Loucy (cell line): ENCODE measurements around the gene APOBEC3G.

ENCODE experiments used
- H2AFZ ChIP-seq: fragments of 200-600 bp; sonication (generic); 2 replicates; pipeline ENCODE4 v1.6.0; 2016; ENCODE audit warnings: antibody characterized with exemption, mild to moderate bottlenecking, low read length, moderate library complexity
- H3F3A ChIP-seq: fragments of 200-600 bp; 2 replicates; pipeline ENCODE4 v1.6.0; 2016; ENCODE audit warnings: antibody characterized with exemption, low read depth, mild to moderate bottlenecking
- H3K27me3 ChIP-seq: fragments of 200-600 bp; sonication (generic); 2 replicates; pipeline ENCODE4 v1.6.1; 2014; ENCODE audit warnings: low read length, mild to moderate bottlenecking; ENCODE audit not compliant: insufficient read depth, poor library complexity, severe bottlenecking
- H3K36me3 ChIP-seq: fragments of 200-600 bp; sonication (generic); 2 replicates; pipeline ENCODE4 v1.6.1; 2016; ENCODE audit warnings: low read length; ENCODE audit not compliant: insufficient read depth
- H3K4me1 ChIP-seq: fragments of 200-600 bp; sonication (generic); 2 replicates; pipeline ENCODE4 v1.5.1; 2014; ENCODE audit warnings: low read length, mild to moderate bottlenecking; ENCODE audit not compliant: insufficient read depth, poor library complexity, severe bottlenecking
- H3K4me2 ChIP-seq: fragments of 200-600 bp; sonication (generic); 2 replicates; pipeline ENCODE4 v1.6.0; 2014; ENCODE audit warnings: antibody characterized with exemption, low read length, low read depth, mild to moderate bottlenecking; ENCODE audit not compliant: poor library complexity, severe bottlenecking
- H3K4me3 ChIP-seq: fragments of 200-600 bp; sonication (generic); 2 replicates; pipeline ENCODE4 v1.5.1; 2014; ENCODE audit warnings: low read length, mild to moderate bottlenecking, mixed read lengths; ENCODE audit not compliant: poor library complexity, severe bottlenecking
- H3K79me2 ChIP-seq: fragments of 200-600 bp; sonication (generic); 2 replicates; pipeline ENCODE4 v1.6.1; 2014; ENCODE audit warnings: low read length; ENCODE audit not compliant: insufficient read depth
- H3K9ac ChIP-seq: fragments of 200-600 bp; sonication (generic); 2 replicates; pipeline ENCODE4 v1.6.0; 2014; ENCODE audit warnings: mild to moderate bottlenecking, low read depth, low read length, moderate library complexity; ENCODE audit not compliant: poor library complexity, severe bottlenecking
- H3K9me2 ChIP-seq: fragments of 200-600 bp; sonication (generic); replicated peaks from 2 replicates; pipeline ENCODE4 v1.6.1; 2016; ENCODE audit warnings: low read depth, low read length, mixed read lengths
- H3K9me3 ChIP-seq: fragments of 200-600 bp; sonication (generic); 2 replicates; pipeline ENCODE4 v1.6.1; 2014; ENCODE audit warnings: mild to moderate bottlenecking, antibody characterized with exemption, low read length, low read depth; ENCODE audit not compliant: insufficient read depth
- H4K20me1 ChIP-seq: fragments of 200-600 bp; sonication (generic); 2 replicates; pipeline ENCODE4 v1.6.0; 2014; ENCODE audit warnings: antibody characterized with exemption, low read length, mild to moderate bottlenecking; ENCODE audit not compliant: insufficient read depth, poor library complexity, severe bottlenecking
- CTCF ChIP-seq: fragments of 200-600 bp; sonication (generic); conservative IDR thresholded peaks from 2 replicates; pipeline ENCODE4 v1.5.1; 2014; ENCODE audit warnings: mild to moderate bottlenecking, antibody characterized with exemption, low read length
- EZH2phosphoT487 ChIP-seq: fragments of 200-600 bp; IDR thresholded peaks from 2 replicates; pipeline ENCODE4 v1.6.1; 2018; ENCODE audit warnings: antibody characterized with exemption, mild to moderate bottlenecking, moderate library complexity, borderline replicate concordance

The APOBEC3G gene

GRCh38 chr22:39080052-39080762 lies 3.1 kb downstream of the APOBEC3G start:
- Histone ChIP-seq H3K9ac (peak overlapping the region; percentile 44), H2AFZ (no peak overlapping the region), H4K20me1 (peaks cover 3% of the 10 kb centered on the region), H3K36me3 (no peaks in the 10 kb centered on the region), H3K9me3 (no peaks in the 10 kb centered on the region), H3K4me1 (peaks cover 52% of the 10 kb centered on the region), H3K9me2 (no peaks in the 10 kb centered on the region), H3K27me3 (no peaks in the 10 kb centered on the region), H3K79me2 (peaks cover 56% of the 10 kb centered on the region), H3F3A (peaks cover 4% of the 10 kb centered on the region; the same call in 1 of the 2 replicates), H3K4me3 (peak overlapping the region; percentile 54), H3K4me2 (peak overlapping the region; percentile 64)
- TF ChIP-seq EZH2phosphoT487 (no peak), CTCF (no peak)

- peaks cover 4% of the 10 kb centered on the region; the same call in 1 of the 2 replicates for H3F3A ChIP-seq
- peaks cover 55% of the 10 kb centered on the region for H3K79me2 ChIP-seq
- no peak overlapping the region for H2AFZ ChIP-seq
- peak overlapping the region; percentile 54 for H3K4me3 ChIP-seq
- TF ChIP-seq CTCF = no peak
- TF ChIP-seq EZH2phosphoT487 = no peak
- peaks cover 47% of the 10 kb centered on the region for H3K4me1 ChIP-seq
- no peaks in the 10 kb centered on the region for H3K36me3 ChIP-seq
- H3K9me3 ChIP-seq = no peaks in the 10 kb centered on the region
- no peaks in the 10 kb centered on the region for H3K27me3 ChIP-seq
- H4K20me1 ChIP-seq = peaks cover 3% of the 10 kb centered on the region
- H3K9me2 ChIP-seq = no peaks in the 10 kb centered on the region
- peak overlapping the region; percentile 64 for H3K4me2 ChIP-seq
- peak overlapping the region; percentile 44 for H3K9ac ChIP-seq
Measured at GRCh38 chr22:39081016-39081415, 3.9 kb downstream of the APOBEC3G start.

- peaks cover 3% of the 10 kb centered on the region for H4K20me1 ChIP-seq
- H3K4me2 ChIP-seq = peak overlapping the region; percentile 64
- H3K9me2 ChIP-seq = no peaks in the 10 kb centered on the region
- H2AFZ ChIP-seq = no peak overlapping the region
- peaks cover 53% of the 10 kb centered on the region for H3K79me2 ChIP-seq
- peak overlapping the region; percentile 54 for H3K4me3 ChIP-seq
- peak overlapping the region; percentile 44 for H3K9ac ChIP-seq
- peaks cover 4% of the 10 kb centered on the region; the same call in 1 of the 2 replicates for H3F3A ChIP-seq
- H3K9me3 ChIP-seq = no peaks in the 10 kb centered on the region
- TF ChIP-seq EZH2phosphoT487 (no peak), CTCF (no peak)
- peaks cover 47% of the 10 kb centered on the region for H3K4me1 ChIP-seq
- H3K27me3 ChIP-seq = no peaks in the 10 kb centered on the region
- no peaks in the 10 kb centered on the region for H3K36me3 ChIP-seq
Measured at GRCh38 chr22:39081598-39081997, 4.5 kb downstream of the APOBEC3G start.
